OCI-LY1 (cell line): ENCODE results near the gene FGF7.

ENCODE experiments used
- CTCF ChIP-seq: fragments of 200-600 bp; sonication (generic), shearing (Covaris generic); IDR thresholded peaks from 2 replicates; pipeline ENCODE4 v1.5.1; 2017; ENCODE audit warnings: mild to moderate bottlenecking, antibody characterized with exemption, low read length, moderate library complexity, mixed read lengths
- EZH2 ChIP-seq: fragments of 200-600 bp; sonication (generic), shearing (Covaris generic); IDR thresholded peaks from 2 replicates; pipeline ENCODE4 v1.8.0; 2017; ENCODE audit warnings: borderline replicate concordance, mixed run types, mild to moderate bottlenecking, antibody characterized with exemption, low read length, moderate library complexity, mixed read lengths

DNA sequence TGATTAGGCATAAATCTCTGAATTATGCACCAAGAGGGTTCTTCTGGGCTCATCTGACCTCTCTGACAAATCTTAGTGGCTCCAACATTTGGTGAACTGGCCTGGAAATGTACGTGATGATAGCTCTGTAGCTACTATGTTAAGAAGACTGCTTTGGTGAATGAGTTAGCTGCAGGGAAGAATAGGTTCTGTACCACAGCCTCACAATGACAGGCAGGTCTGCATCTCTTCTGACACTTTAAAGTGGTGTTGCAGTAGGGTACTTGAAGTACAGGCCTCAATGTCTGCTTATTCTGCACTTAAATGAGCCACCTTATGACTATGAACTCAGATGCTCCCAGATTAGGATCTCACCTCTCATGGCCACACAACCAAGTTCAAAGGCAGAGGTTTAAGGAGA lies 7.0 kb downstream of the FGF7 start:
- TF ChIP-seq CTCF (no peak), EZH2 (no peak)
